GM18951 (cell line): ENCODE results near the gene TXNDC16.

Experiments used
- POLR2A ChIP-seq: IDR thresholded peaks from 4 replicates; pipeline ENCODE4 v1.6.1; 2011; ENCODE audit warnings: mild to moderate bottlenecking; ENCODE audit not compliant: insufficient read length, insufficient read depth; ENCODE audit errors: extremely low read depth
- in situ Hi-C: fragments of 300-500 bp; cut with MboI; formaldehyde crosslinking; loops from one replicate; pipeline ENCODE4 v1.12.0; 2022; ENCODE audit warnings: low sequenced_read_pairs, mixed read lengths, inconsistent platforms; ENCODE audit not compliant: unreplicated experiment

Gene TXNDC16

DNA sequence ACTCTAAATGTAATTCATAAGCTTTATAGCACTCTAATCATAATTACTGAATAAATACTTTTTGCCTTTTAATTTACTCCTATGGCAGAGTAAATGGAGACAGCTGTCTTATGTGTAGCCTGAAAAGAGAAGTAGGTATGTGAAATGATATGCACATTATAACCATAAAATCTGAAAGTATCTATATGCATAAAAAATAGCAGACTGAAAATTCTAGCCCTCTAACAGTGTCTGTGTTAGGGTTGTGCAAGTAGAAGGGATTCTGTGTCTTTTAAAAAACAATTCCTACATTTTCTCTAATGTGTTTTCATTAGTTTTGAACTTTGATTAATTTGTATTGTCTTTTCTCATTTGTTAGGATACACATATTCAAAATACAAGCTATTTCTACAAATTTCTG lies 94.9 kb downstream of the TXNDC16 start:
- no peak for TF ChIP-seq POLR2A
- in situ Hi-C loops = no loop called here

DNA sequence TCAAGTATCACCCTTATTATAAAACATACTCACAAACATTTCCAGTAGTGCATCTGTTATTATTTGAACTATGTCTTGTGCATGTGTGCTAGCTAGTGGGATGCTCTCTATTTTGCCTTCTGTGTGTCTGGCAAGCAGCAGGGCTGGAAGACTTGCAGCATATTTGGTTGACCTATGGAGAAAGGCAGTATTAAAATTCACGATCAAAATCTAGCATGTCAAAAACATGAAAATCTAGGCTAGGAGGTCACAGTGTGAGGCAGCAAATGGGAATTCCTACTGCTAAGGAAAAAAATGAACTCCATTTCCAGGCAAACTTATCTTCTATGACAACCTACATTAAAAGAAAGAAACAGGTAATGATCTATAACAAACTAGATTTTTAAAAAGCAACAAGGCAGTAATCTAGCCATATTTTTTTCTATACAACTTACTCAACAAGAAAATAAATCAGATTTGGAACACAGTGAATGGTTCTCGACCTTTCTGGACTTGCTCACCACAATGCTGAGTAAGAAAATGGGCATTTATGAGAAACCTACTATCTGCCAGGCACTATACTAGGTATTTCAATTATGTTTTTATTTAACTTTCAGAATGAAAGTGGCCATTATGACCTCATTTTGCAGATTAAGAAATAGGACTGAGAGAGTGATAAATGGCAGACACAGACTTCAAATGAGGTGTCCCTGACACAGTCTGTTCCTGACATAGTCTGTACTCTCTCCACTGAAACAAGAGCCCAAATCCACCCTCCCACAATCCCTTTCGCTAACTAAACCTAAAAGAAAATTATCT lies 96.8 kb downstream of the TXNDC16 start:
- in situ Hi-C loops = no loop called here
- TF ChIP-seq POLR2A = no peak

DNA sequence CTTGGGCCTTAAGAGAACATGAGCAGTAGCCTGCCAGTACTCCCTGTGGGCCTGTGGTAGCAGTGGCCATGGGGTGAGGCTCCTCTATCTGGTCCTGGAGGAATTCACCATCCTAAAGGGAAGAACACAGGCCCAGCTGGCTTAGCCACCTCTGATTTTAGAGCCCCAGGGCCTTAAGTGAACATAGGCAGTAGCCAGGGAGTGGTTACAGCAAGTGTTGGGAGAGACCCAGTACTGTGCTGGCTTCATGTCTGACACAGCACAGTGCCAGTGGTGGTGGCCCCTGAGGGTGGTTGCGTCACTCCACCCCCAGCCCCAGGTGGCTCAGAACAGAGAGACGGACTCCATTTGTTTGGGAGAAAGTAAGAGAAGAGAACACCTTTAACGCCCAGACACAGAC lies 105.1 kb downstream of the TXNDC16 start:
- no peak for TF ChIP-seq POLR2A
- in situ Hi-C loops = no loop called here

- no peak for TF ChIP-seq POLR2A
- in situ Hi-C loops = no loop called here
Observed at GRCh38 chr14:52446355-52446754, 106.0 kb downstream of the TXNDC16 start.

GRCh38 chr14:52443506-52443905 lies 108.8 kb downstream of the TXNDC16 start:
- in situ Hi-C loops = no loop called here
- no peak for TF ChIP-seq POLR2A

- in situ Hi-C loops = no loop called here
- TF ChIP-seq POLR2A = no peak
Observed at GRCh38 chr14:52442602-52443001, 109.7 kb downstream of the TXNDC16 start.

DNA sequence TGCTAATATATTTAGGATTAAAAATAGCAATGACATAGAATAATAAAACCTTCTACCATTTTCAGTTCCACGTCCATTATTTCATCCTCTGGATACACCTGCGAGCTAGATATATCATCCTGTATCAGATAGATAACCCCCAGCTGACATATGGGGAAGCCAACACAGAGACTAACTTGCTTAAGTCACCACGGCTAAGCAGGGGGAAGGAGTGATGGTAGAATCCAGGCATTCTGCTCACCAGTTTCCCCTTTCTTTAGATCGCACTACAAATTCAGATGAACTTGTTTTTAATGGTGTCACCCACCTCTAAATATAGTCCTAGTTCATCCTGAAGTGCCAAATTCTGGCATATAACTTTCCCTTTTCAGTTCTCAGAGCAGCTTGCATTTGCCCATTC lies 110.1 kb downstream of the TXNDC16 start:
- no peak for TF ChIP-seq POLR2A
- in situ Hi-C loops = no loop called here

GRCh38 chr14:52439476-52439875 lies 112.8 kb downstream of the TXNDC16 start:
- no peak for TF ChIP-seq POLR2A
- in situ Hi-C loops = no loop called here

DNA sequence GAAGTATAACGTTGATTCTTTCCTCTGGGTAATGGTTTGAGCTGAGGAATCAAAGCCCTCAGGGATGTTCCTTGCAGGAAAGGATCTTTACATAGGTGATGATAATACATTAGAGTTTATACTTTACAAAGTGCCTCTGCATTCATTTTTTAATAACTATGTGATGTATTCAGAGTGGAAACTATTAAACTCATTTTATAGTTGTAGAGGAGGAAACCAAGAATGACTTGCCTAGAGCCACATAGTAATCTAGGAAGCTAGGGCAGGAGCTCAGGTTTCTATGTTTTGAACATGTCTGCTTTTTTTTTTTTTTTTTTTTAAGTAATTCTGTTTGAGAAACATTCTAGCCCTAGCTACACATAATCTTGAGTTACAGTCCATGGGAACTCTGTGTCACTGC lies 117.3 kb downstream of the TXNDC16 start:
- in situ Hi-C loops = no loop called here
- no peak for TF ChIP-seq POLR2A

DNA sequence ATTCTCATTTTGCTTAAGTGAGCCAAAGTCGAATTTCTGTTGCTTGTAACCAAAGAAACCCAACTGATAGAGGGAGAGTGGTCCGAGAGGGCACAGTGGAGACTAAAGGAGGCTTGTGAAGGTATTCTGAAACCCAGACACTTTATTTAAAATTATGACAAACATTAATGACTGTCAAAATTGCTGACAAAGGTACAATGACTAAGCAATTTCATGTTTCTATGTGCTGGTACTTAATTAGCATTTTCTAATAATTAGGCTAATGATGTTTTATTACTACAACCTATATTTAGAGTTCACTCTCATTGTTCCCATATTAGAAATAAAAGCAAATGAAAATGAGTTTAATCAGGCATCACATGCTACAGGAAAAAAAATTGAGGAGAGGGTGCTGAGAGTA lies 121.8 kb downstream of the TXNDC16 start:
- no peak for TF ChIP-seq POLR2A
- in situ Hi-C loops = no loop called here

DNA sequence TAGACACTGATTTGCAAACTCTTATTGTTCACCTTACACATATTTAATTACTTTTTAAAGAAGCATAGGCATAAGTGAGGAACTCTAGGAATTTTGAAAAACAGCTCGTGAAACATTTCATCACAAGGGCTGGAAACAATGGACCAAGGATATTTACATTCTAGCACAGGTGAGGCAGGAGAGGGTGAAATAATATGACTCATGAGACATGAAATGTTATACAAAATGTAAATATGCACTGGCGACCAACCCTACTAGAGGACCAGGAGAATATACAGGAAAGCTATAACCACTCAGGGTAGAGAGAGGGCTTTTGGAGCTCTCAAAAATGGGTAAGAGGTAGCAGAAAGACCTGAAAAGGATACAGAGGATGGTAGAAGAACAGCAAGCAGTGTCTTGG lies 122.9 kb downstream of the TXNDC16 start:
- in situ Hi-C loops = no loop called here
- TF ChIP-seq POLR2A = no peak

GRCh38 chr14:52427460-52427859 lies 124.8 kb downstream of the TXNDC16 start:
- in situ Hi-C loops = no loop called here
- TF ChIP-seq POLR2A = no peak

DNA sequence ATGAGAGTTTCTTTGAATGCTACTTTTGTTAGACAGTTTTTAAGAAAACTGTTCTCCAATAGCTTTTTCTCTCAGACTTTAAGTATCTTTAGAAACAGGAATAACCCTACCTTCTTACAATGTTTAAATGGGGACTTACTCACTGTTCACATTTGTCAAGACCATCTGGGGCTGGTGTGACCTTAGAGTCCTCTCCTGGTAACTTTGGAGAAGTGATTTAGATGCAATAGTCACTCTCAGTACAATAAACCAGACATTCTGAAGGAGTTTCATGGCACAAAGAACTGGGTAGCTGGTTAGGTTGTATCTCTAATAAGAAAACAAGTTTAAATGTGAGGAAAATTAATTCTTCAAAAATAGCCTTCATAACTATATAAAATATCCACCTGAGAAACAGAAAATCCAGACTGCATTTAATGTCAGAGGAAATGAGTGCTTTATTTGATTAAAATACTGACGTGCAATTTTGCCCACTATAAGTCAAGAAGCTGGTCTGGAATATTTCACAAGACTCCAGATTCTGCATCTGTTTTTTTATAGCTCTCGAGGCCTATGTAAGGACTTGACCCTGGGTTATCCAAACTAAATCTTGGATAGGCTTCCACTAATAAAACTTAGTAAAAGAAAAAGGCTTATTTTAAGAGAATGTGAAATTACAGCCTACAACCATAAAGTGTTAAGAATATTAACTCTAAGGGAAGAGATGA lies 129.5 kb downstream of the TXNDC16 start:
- no peak for TF ChIP-seq POLR2A
- in situ Hi-C loops = no loop called here

- in situ Hi-C loops = no loop called here
- TF ChIP-seq POLR2A = no peak
Observed at GRCh38 chr14:52417139-52417538, 135.2 kb downstream of the TXNDC16 start.
